ENCODE results near the gene ATP6V0D1. TPM values are rescaled to one million over a fixed set of nuclear protein-coding genes. Genes with fewer than 3 reads are reported as not detected.

Gene ATP6V0D1
- total and polyA plus RNA-seq, 2 donors (not counting 1 experiment from before 2014, with no cell fraction given), result 62.1 to 91.0 TPM

DNA sequence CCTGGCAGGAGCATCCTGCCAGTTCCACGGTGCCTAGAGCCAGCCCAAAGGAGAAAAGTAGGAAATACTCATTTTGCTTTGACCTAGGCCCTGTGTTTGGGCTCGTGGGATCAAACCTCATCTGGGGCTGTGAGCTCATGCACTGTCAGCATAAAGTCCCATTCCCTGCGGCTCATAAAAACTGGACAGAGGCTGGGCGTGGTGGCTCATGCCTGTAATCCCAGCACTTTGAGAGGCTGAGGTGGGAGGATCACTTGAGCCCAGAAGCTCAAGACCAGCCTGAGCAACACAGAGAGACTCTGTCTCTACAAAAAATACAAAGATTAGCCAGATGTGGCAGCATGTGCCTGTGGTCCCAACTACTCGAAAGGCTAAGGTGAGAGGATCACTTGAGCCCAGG is 17.9 kb downstream of the ATP6V0D1 start:
- POLR2A ChIA-PET, result interaction anchor here (0.5 kb wide), 1 partner anchor 359 kb away, joined by 3 read pairs; no protein-coding TSS in a partner anchor
- no peak for ATAC-seq (ENCODE audit: low read depth)
- Mint-ChIP-seq H3K9me3 (ENCODE audit: insufficient read depth) (no peaks in the 10 kb centered on the region), H3K27me3 (no peaks in the 10 kb centered on the region), H3K4me3 (no peak overlapping the region), H3K4me1 (peaks cover 35% of the 10 kb centered on the region), H3K27ac (no peak overlapping the region)
- no peak overlapping the region for H2AFZ ChIP-seq (ENCODE audit: insufficient read depth, low read depth, low read length, poor library complexity, severe bottlenecking)
- no peak overlapping the region for H3K4me3 ChIP-seq (ENCODE audit: control extremely low read depth in 1 of 5, extremely low read depth in 1 of 5, insufficient read depth in 1 of 5, low read depth in 2 of 5, low read length in 4 of 5)
- TF ChIP-seq, protein P1, sequence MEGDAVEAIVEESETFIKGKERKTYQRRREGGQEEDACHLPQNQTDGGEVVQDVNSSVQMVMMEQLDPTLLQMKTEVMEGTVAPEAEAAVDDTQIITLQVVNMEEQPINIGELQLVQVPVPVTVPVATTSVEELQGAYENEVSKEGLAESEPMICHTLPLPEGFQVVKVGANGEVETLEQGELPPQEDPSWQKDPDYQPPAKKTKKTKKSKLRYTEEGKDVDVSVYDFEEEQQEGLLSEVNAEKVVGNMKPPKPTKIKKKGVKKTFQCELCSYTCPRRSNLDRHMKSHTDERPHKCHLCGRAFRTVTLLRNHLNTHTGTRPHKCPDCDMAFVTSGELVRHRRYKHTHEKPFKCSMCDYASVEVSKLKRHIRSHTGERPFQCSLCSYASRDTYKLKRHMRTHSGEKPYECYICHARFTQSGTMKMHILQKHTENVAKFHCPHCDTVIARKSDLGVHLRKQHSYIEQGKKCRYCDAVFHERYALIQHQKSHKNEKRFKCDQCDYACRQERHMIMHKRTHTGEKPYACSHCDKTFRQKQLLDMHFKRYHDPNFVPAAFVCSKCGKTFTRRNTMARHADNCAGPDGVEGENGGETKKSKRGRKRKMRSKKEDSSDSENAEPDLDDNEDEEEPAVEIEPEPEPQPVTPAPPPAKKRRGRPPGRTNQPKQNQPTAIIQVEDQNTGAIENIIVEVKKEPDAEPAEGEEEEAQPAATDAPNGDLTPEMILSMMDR (IDR thresholded peaks at IDR 0.05), result no peak
- no peak for TF ChIP-seq EZH2 (IDR thresholded peaks at IDR 0.05; ENCODE audit: borderline replicate concordance, insufficient read depth, low read depth, low read length, poor library complexity, severe bottlenecking)
- H3K9ac ChIP-seq (ENCODE audit: low read length), result no peak overlapping the region
- intact Hi-C loops (cut with micrococcal nuclease), result no loop called here
- no peak for DNase-seq
- CTCF ChIA-PET, result interaction anchor here (1.3 to 6.9 kb wide), 2 partner anchors 8 to 36 kb away, joined by 3 to 81 read pairs; no protein-coding TSS in a partner anchor
- H3K36me3 ChIP-seq (replicated peaks in 1 of 2; ENCODE audit: control extremely low read depth in 1 of 2, control insufficient read depth in 1 of 2, extremely low read depth in 1 of 2, insufficient read depth in 2 of 2, low read length in 1 of 2), result peaks cover 0 to 52% of the 10 kb centered on the region in 2 experiments
- H3K27ac ChIP-seq (ENCODE audit: low read length in 2 of 2), result no peak overlapping the region
- no peaks in the 10 kb centered on the region for H3K27me3 ChIP-seq (replicated peaks in 1 of 4; ENCODE audit: control extremely low read depth in 1 of 4, control insufficient read depth in 3 of 4, insufficient read depth in 4 of 4, low read length in 3 of 4)
- peaks cover 7 to 26% of the 10 kb centered on the region in 2 donors for H3K4me1 ChIP-seq (ENCODE audit: control insufficient read depth in 2 of 2, insufficient read depth in 2 of 2, low read length in 2 of 2)
- WGBS (ENCODE audit: insufficient coverage), result 96% methylated on average over 5 of the region's 5 CpGs
- peaks cover 92% of the 10 kb centered on the region for H3K79me2 ChIP-seq (ENCODE audit: control insufficient read depth, insufficient read depth, low read length)
- no peaks in the 10 kb centered on the region for H3K9me3 ChIP-seq (ENCODE audit: control extremely low read depth in 1 of 3, control insufficient read depth in 2 of 3, insufficient read depth in 1 of 3, low read length in 2 of 3)
- peaks cover 99% of the 10 kb centered on the region for H4K20me1 ChIP-seq (ENCODE audit: control insufficient read depth, insufficient read depth, low read length, poor library complexity, severe bottlenecking)
- no peak overlapping the region for H3K4me2 ChIP-seq (replicated peaks; ENCODE audit: low read depth, low read length, poor library complexity, severe bottlenecking)

DNA sequence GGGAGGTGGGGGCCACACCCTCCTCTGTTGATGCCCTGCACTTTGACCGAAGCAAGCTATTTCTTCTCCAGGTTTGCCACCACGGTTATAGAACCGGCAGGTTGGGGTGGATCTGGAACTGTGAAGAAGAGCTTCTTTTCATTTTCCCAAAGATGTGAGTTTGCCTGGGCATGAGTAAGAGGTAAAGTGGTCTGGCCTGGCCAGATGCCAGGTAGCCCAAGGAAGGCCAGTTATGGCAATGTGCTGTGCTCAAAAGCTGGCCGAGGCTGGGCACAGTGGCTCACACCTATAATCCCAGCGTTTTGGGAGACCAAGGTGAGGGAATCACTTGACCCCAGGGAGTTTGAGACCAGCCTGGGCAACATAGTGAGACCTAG is 18.7 kb downstream of the ATP6V0D1 start:
- CTCF ChIA-PET, result interaction anchor here (1.3 to 6.9 kb wide), 2 partner anchors 8 to 35 kb away, joined by 3 to 81 read pairs; no protein-coding TSS in a partner anchor

More for the DNA sequence above, 18.7 kb downstream of the ATP6V0D1 start:
- H3K79me2 ChIP-seq (ENCODE audit: control insufficient read depth, insufficient read depth, low read length), result peaks cover 84% of the 10 kb centered on the region
- H4K20me1 ChIP-seq (ENCODE audit: control insufficient read depth, insufficient read depth, low read length, poor library complexity, severe bottlenecking), result peaks cover 98% of the 10 kb centered on the region
- intact Hi-C loops (cut with micrococcal nuclease), result no loop called here
- H3K27ac ChIP-seq (ENCODE audit: low read length in 2 of 2), result no peak overlapping the region
- H3K4me2 ChIP-seq (replicated peaks; ENCODE audit: low read depth, low read length, poor library complexity, severe bottlenecking), result no peak overlapping the region
- Mint-ChIP-seq H3K27me3 (no peaks in the 10 kb centered on the region), H3K4me3 (no peak overlapping the region), H3K9me3 (ENCODE audit: insufficient read depth) (no peaks in the 10 kb centered on the region), H3K4me1 (peaks cover 31% of the 10 kb centered on the region), H3K27ac (no peak overlapping the region)
- H3K4me3 ChIP-seq (ENCODE audit: control extremely low read depth in 1 of 5, extremely low read depth in 1 of 5, insufficient read depth in 1 of 5, low read depth in 2 of 5, low read length in 4 of 5), result no peak overlapping the region
- no peak overlapping the region for H2AFZ ChIP-seq (ENCODE audit: insufficient read depth, low read depth, low read length, poor library complexity, severe bottlenecking)
- 87% methylated on average over 5 of the region's 5 CpGs for WGBS (ENCODE audit: insufficient coverage)
- no peak overlapping the region for H3K9ac ChIP-seq (ENCODE audit: low read length)
- POLR2A ChIA-PET, result interaction anchor here (0.5 to 0.6 kb wide), 2 partner anchors 11 to 18 kb away, joined by 4 to 5 read pairs; no protein-coding TSS in a partner anchor
- H3K36me3 ChIP-seq (replicated peaks in 1 of 2; ENCODE audit: control extremely low read depth in 1 of 2, control insufficient read depth in 1 of 2, extremely low read depth in 1 of 2, insufficient read depth in 2 of 2, low read length in 1 of 2), result peaks cover 0 to 56% of the 10 kb centered on the region in 2 experiments
- ATAC-seq (ENCODE audit: low read depth), result no peak
- no peak for DNase-seq
- no peaks in the 10 kb centered on the region for H3K9me3 ChIP-seq (ENCODE audit: control extremely low read depth in 1 of 3, control insufficient read depth in 2 of 3, insufficient read depth in 1 of 3, low read length in 2 of 3)
- H3K4me1 ChIP-seq (ENCODE audit: control insufficient read depth in 2 of 2, insufficient read depth in 2 of 2, low read length in 2 of 2), result peaks cover 7 to 23% of the 10 kb centered on the region in 2 donors
- TF ChIP-seq, protein P1 (IDR thresholded peaks at IDR 0.05), result no peak
- no peak for TF ChIP-seq EZH2 (IDR thresholded peaks at IDR 0.05; ENCODE audit: borderline replicate concordance, insufficient read depth, low read depth, low read length, poor library complexity, severe bottlenecking)
- no peaks in the 10 kb centered on the region for H3K27me3 ChIP-seq (replicated peaks in 1 of 4; ENCODE audit: control extremely low read depth in 1 of 4, control insufficient read depth in 3 of 4, insufficient read depth in 4 of 4, low read length in 3 of 4)
